T-helper 2 cell treated with Interferon-gamma antibody and Interleukin-4, amounts not matched to agents 100 ng/mL and 5 ng/mL, for 36 hours (primary cell): ENCODE measurements around the gene KDM1A. TPM values are rescaled to one million over a fixed set of nuclear protein-coding genes. Genes with fewer than 3 reads are reported as not detected.

Experiments
- intact Hi-C: fragments of 100-400 bp; cut with micrococcal nuclease; formaldehyde crosslinking; loops from one replicate; pipeline ENCODE4 v1.15.1; 2023
- total RNA-seq: library from RNA; stranded (reverse); gene quantifications from 2 replicates; pipeline ENCODE4 v1.2.3, GENCODE V29; 2022

The KDM1A gene
- total RNA-seq, 1 donor from 2014 or later, result 58.9 TPM

DNA sequence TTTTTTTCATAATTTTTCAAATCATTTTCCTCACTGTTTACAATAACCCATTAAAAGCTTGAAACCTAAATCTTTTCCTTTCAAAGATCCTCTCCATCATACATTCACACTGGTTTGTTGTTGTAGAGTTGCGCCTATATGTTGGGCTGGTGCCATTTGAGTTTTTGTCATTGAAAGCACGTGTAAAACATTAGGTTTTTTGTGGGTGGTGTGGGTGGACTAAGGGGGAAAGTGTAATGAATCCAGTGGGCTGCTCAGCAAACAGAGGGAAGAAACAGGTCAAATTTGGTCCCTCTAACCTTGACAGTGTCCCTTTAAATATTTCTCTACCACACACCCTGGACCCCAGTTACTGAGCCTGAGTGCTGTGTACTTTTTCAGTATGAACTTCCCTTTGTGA lies 46.8 kb downstream of the KDM1A start:
- intact Hi-C loops, result no loop called here

DNA sequence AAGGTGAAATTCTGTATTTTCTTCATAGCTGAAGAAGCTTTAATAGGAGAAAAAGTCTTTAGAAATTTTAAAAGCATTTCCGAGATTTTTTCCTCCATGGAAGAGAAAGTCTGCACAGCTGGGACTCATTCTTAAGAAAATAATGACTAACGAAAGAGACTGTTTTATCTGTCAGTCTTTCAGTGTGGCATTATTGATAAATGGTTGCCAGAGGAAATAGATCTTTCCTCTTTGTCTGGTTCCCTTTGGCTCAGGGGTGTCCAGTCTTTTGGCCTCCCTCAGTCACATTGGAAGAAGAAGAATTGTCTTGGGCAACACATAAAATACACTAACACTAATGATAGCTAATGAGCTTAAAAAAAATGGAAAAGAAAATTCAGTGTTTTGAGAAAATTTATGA lies 49.9 kb downstream of the KDM1A start:
- intact Hi-C loops, result no loop called here

DNA sequence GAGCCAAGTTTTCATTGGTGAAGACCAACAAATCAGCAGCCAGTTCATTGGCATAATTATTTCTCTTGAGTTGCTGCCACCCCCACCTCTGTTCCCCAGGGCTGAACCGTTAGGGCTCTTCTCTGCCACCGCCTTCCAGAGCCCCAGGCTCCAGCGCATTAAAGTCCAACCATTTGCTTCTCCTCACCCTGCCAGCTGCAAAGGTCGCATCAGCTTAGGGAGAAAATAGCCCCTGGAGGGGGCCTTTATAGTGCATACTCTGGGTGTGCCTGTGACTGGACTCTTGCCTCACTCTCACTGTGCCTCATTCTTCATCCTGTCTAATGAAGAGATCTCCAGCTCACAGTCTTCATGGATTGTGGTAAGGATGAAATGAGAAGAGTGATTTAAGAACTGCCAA lies 50.4 kb downstream of the KDM1A start:
- intact Hi-C loops, result no loop called here

DNA sequence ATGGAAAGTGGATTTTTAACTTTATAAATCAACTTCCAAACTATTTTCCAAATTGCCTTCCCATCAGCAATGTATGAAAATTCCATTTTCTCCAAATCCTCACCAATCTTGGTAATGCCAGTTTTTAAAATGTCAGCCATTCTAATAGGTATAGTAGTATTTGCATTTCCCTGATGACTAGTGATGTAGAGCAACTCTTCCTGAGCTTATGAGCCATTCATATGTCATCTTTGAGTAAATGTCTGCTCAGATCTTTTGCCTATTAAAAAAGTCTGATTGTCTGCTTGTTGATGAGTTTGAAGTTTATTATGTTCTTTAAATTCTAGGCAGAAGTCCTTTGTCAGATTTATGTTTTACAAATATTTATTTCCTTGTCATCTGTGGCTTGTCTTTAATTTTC lies 54.7 kb downstream of the KDM1A start:
- intact Hi-C loops, result no loop called here

DNA sequence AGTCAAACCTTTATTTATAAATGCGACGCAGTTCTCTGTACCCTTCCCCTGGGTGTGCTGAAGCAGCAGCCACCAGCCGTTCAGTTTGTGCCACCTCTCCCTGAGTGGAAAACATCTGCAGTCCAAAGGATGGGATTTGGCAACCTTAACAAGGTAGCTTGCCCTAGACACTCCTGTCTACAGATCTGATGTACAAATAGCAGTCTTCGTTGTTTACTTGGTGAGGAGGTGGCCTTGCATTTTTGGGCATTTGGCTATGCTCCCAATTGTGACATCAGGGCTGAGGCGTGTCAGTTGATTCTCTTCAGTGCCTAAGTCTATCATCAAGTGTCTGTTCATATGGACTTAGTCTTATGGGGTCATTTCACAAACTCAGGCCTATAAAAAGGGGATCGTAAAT lies 59.8 kb downstream of the KDM1A start:
- intact Hi-C loops, result no loop called here

DNA sequence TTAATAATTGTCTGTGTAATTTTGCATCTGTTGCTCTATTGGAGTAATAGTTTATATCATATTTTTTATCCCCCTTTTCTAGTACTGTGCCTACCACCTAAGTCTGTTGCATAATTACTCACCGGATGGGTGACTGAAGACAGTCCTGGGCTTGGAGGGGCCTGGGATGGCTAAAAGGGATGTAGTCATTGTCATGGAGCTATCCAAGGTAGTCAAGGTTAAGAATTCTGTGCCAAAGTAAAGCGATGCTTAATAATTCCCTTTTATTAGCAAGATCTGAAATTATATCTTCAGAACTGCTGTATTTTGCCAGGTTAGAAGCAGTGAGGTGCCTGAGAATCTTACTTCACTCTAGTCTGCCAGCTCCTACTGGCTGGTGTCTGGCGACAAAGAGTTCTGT lies 61.6 kb downstream of the KDM1A start:
- intact Hi-C loops, result no loop called here

DNA sequence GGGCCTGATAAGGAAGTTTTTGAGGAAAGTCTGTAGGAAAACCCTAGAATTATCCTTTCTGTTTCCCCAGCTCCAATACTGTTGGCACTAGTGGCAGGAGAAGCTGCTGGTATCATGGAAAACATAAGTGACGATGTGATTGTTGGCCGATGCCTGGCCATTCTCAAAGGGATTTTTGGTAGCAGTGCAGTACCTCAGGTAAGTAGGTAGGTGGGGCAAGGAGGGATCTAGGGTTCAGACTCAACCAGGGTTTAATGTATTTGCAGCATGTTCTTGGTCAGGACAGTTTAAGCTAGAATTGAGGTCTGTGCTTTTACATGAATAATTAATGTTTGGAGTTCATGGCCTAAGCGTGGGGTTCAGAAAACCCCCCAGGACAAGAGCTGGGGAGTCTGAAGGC lies 62.1 kb downstream of the KDM1A start:
- intact Hi-C loops, result no loop called here

DNA sequence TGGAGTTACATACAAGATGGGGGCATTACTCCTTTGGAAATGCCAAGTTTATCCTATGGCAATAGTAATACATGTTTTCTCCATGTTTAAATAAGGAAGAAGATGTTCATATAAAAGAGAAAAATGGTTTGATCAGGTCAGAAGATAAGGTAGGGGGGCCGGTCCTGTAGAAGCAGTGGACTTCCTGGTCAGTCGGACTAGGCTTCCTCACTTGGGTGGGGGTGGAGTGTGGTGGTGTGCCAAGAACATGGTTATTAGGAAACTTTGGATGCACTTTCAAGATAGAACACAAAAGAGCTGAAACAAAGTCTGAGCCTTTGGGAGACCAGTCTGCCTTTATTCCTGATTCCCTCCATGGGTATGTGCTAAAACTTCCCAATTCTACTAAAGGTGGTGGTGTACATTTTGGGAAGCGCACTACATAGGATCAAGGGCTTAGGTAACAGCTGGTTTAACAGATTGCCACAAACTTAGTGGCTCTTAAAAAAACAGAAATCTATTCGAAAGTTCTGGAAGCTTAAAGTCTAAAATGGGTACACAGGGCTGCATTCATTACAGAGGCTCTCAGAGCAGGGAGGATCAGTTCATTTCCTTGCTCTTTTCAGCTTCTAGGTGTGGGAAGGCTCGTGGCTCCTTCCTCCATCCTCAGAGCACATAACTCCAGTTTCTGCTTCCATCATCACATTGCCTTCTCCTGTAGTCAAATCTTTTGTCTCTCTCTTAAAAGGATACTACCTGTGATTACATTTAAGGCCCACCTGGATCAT lies 64.6 kb downstream of the KDM1A start:
- intact Hi-C loops, result no loop called here

DNA sequence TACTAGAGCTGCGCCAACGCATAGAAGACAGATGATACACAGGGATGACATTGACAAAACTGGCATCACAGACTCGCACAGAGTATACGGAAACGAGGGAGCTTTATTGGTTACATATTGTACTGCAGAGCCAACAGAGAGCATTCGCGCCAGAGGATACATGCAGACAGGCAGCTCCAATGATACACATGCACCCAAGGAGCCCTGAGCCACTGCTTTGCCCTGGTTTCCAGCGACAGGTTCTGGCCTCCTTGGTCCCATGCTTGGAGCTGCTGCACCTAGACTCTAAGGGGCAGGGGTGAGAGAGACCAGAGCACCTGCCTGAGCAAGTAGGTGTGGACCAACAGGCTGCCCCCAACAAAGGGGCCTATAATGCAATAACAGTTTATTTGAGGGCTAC lies 65.6 kb downstream of the KDM1A start:
- intact Hi-C loops, result no loop called here

DNA sequence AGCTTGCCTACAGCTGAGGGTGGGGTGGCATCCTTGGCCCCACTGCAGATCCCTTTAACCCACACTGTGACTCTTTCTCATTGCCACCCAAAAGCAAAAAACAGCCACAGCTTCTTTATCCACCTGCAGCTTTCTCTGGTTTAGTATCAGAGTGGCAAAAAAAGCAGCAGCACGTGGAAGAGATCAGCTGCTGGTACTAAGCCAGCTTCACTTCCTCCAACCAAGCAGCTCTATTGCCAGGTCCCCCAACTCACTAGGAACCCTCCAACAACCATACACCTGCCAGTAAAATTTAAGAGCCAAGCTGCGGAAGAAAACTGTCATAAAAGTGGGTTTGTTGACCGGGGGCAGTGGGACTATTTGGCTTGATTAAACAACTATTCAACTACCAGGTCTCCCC lies 66.4 kb downstream of the KDM1A start:
- intact Hi-C loops, result no loop called here

DNA sequence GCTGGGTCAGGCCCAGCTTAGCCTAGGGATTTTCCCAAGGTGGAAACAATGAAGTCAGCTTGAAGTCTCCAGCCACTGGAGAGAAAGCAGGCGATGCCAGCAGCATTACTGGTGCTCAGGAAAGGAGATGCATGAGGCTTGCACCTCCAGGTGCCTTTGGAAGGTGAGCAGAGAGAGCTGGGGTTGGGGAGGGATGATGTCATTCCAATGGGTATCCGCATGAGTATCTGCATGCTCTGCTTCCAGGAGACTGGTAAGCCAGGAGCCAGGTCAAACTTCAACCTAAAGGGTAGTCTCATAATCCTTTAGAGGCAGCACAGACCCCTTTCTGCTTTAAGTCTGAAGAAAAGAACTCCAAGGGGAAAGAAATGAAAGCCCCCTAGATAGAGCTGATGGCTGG lies 68.8 kb downstream of the KDM1A start:
- intact Hi-C loops, result no loop called here

DNA sequence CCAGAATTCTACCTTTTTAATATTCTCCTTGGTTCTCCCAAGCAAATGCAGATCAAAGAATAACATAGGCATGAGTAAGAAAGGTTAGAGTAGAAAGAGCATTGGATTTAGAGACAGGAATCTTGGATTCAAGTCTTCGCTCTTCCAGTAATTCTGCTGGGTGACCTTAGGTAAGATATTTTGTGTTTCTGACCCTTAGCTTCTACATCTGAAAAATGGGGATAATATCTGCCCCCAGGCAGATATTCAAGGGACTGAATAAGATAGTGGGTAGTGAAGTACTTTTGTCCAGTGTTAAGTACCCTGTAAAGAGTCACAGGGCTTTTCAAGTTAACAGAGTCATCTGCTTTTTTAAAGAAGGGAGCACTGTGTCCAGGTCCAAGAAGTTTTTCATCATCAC lies 70.8 kb downstream of the KDM1A start:
- intact Hi-C loops, result no loop called here

DNA sequence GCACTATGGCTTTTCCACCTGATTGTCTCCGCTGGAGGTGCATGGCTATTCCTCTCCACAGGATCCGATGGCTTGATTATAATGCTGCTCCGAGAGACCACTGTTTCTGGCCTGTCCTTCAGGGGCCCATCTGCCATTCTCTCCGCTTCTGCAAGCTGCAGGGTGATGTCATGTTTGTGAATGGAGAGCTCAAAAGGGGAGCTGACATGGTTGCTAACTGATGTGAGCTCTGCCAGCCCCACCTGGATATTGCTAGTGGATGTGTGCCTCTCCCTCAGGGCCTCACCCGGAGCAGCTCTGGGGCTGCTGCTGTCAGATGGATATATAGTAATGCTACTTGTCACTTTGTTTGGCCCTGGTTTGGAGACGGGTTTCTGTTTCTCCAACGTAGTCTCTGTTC lies 72.3 kb downstream of the KDM1A start:
- intact Hi-C loops, result no loop called here

DNA sequence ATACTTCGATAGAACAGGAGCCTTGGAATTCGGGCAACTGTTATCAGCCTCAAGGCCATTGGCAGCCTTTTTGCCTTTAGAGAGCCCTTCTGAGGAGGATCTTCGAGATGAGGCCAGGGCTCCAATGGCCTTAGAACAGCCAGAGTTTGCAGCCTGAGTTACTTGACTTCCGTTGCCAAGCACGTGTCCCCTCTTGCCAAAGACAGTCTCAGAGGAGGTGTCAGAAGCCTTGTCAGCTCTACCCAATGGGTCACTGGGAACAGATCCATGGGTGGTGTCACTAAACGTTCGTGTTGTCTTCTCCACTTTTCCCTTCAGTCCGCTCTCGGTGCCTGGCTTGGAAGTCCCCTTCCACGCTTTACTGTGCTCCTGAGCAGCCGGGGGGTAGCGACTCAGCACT lies 73.2 kb downstream of the KDM1A start:
- intact Hi-C loops, result no loop called here

DNA sequence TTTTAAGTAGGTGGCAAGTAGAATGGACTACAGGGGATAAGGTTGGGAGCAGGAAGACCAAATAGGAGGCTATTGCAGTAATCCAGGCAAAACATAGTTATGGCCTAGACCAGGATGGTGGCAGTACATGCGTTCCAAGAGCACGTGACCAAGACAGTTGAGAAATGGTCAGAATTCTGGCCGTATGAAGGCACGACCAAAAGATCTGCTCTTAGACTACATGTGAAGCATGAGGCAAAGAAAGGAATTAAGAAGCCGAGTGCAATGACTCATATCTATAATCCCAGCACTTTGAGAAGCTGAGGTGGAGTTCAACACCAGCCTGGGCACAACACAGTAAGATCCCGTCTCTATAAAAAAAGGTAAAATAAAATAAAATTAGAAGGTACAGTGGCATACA lies 78.0 kb downstream of the KDM1A start:
- intact Hi-C loops, result no loop called here

DNA sequence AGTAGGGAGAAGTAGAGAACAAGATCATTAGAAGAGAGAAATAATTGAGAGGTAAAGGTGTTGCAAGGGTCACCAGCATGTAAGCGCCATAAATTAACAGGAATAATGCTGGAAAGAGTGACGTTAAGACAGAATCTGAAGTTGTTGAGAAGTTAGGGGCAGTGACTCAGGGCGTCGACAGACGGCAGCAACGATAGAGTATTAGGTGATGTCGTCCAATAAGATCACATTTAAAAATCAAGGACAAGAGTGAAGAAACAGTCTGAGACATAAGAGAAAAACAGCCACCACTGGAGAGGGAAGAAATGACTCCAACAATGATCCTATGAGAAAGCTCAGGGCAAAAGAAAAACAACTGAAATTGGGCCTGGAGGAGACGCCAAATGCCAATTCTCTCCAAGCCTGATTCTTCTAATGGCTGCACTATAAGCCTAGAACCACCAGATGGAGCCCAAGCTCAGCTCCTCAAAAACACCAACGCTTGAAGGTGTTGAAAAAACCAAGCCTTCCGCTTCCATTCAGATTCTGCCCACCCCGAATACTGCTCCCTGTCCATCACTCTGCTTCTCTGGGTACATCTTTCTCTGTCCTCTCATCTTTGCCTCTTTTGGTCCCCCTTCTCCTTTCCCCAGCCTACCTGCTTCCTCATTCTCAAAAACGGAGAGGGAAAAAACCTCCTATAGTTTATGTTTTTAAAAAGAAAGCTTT lies 79.3 kb downstream of the KDM1A start:
- intact Hi-C loops, result loop anchor here (1.0 kb wide), 1 partner anchor 86 kb away; no protein-coding TSS in a partner anchor

DNA sequence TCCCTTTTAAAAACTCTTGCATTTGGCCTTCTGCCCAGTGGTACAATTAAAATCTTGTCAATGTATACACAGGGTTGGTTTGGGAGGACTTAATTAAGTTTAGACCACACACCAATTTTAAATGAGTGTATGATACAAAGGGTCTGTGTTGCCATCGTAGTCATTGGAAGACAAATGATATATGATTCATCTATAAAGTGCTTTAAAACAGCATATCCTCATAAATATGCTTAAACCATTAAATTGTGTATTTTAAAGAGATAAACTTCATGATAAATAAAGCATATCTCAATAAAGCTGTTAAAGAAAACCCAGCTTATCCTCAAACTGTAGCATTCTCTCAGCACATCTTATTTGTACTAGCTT lies 79.9 kb downstream of the KDM1A start:
- intact Hi-C loops, result no loop called here

DNA sequence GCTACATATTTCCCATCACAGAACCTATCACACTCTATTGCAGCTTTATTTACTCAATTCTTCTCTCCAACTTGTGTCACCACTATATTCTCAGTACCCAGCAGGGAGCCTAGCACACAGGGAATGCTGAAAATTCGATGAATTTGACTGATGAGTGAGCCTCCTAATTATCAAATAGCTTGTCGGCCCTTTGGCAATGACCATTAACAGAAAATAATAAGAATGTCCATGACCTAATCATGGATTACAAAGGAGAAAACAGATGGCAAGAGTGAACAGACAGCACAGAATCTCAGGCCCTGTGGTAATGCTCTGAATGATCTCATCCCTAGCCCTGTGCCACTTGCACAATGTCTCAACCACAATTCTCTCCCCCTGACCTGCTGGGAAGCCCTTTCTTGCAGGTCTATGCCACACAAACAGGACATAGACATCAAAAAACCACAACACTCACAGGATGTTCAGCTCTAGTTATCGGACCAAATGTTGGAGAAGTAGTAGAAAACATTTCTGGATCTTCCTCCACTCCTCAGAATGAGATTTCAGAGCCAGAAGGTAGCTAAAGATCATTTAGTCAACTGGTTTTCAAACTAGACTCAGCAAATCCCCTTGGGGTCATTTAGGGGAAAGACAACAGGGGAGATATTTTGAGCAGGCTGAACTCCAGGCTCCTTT lies 80.9 kb downstream of the KDM1A start:
- intact Hi-C loops, result loop anchor here (5.0 kb wide), 1 partner anchor 47 kb away; no protein-coding TSS in a partner anchor

DNA sequence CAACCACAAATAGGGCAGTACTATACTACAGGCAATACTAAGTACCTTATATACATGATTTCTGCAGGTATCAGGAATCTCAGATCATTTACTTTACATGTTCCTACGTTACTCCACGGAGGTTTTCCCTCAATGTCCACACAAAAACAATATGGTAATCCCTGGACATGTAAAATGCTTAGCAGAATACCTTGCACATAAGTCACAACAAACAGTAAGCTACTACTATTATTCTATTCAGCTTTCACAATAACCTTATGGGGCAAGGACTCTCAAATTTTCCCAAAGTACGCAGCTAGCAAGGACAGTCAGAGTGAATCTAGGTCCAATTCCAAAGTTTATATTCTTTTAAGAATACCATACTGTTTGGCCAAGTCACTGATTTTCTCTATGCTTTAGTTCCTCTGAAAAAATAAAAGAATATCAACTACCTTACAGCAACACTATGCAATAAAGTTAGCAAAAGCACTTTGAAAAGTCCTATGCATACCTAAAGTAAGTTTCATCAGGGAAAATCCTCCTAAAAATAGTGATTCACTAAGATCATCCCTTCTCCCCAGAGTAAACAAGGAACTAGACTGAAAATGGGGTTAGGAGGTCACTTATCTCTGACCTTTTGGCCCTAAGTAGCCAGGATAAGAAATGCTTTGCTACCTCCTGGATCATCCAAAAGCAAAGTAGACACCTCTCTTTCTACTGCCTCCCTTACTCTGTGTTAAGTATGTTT lies 82.0 kb downstream of the KDM1A start:
- intact Hi-C loops, result loop anchor here (5.0 kb wide), 1 partner anchor 46 kb away; no protein-coding TSS in a partner anchor

DNA sequence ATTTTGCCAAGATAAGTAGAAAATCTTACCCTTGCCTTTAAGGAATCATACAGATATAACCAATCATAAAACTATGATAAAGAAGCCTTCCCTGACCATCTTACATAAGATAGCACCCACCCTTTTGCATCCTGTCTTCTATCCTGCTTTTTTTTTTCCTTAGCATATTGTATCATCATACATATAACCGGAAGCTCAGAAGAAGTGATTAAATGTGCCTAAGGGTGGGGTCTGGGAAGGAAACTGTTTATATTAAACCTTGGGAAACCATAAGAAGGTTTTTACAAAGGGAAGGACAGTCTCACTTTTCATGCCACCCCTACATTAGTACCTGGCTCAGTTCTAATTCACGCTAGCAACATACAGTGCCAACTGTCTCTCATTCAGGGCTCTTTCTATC lies 82.6 kb downstream of the KDM1A start:
- intact Hi-C loops, result loop anchor here (2.0 to 5.0 kb wide), 2 partner anchors 17 to 45 kb away; no protein-coding TSS in a partner anchor

DNA sequence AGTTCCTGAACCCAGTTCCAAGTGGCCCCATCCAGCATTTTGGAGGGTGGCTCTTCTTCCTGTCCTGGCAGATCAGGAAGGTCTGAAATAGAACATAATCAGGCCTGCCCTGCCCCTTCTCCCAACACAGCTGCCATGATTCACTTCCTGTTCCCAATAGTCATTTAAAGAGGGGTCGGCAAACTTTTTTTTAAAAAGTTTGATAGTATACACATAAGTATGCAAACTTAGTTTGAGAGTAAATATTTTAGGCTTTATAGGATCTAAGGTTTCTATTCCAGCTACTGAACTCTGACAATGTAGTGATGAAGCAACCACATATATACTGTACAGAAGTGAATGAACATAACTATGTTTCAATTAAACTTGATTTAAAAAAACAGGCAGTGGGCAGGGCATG lies 83.0 kb downstream of the KDM1A start:
- intact Hi-C loops, result loop anchor here (2.0 to 5.0 kb wide), 2 partner anchors 17 to 45 kb away; no protein-coding TSS in a partner anchor
